ENCODE results near the gene GK2. TPM values are rescaled to one million over a fixed set of nuclear protein-coding genes. Genes with fewer than 3 reads are reported as not detected.

Gene GK2
- total and polyA plus RNA-seq, 4 donors: not detected

- no peak for ATAC-seq (ENCODE audit: insufficient read depth, low FRiP score)
- H3K27me3 ChIP-seq (ENCODE audit: control insufficient read depth in 3 of 3, insufficient read depth in 3 of 3, low read length in 2 of 3): no peaks in the 10 kb centered on the region
- H3K9ac ChIP-seq (ENCODE audit: insufficient read depth in 1 of 2, low read length in 2 of 2): no peak overlapping the region
- H3K9me3 ChIP-seq (ENCODE audit: control insufficient read depth in 4 of 4, insufficient read depth in 3 of 4, low read length in 3 of 4): no peaks in the 10 kb centered on the region
- no peak for DNase-seq
- no peak overlapping the region for H3K4me3 ChIP-seq
- TF ChIP-seq, protein P1, sequence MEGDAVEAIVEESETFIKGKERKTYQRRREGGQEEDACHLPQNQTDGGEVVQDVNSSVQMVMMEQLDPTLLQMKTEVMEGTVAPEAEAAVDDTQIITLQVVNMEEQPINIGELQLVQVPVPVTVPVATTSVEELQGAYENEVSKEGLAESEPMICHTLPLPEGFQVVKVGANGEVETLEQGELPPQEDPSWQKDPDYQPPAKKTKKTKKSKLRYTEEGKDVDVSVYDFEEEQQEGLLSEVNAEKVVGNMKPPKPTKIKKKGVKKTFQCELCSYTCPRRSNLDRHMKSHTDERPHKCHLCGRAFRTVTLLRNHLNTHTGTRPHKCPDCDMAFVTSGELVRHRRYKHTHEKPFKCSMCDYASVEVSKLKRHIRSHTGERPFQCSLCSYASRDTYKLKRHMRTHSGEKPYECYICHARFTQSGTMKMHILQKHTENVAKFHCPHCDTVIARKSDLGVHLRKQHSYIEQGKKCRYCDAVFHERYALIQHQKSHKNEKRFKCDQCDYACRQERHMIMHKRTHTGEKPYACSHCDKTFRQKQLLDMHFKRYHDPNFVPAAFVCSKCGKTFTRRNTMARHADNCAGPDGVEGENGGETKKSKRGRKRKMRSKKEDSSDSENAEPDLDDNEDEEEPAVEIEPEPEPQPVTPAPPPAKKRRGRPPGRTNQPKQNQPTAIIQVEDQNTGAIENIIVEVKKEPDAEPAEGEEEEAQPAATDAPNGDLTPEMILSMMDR (IDR thresholded peaks at IDR 0.05; ENCODE audit: control extremely low read depth, extremely low read depth): no peak
- no peaks in the 10 kb centered on the region for H3K36me3 ChIP-seq (ENCODE audit: control insufficient read depth in 4 of 4, insufficient read depth in 4 of 4, low read length in 4 of 4)
- H3K27ac ChIP-seq (ENCODE audit: low read depth in 1 of 2, low read length in 1 of 2): no peak overlapping the region
- H3K4me1 ChIP-seq (ENCODE audit: control insufficient read depth in 5 of 5, insufficient read depth in 5 of 5, low read length in 5 of 5): no peaks in the 10 kb centered on the region
- 43 to 56% methylated on average over 2 of the region's 2 CpGs for WGBS, 2 donors
These were observed 38.0 kb downstream of the GK2 start for GRCh38 chr4:79370026-79370425.

- DNase-seq (no peak), ATAC-seq (ENCODE audit: insufficient read depth, low FRiP score) (no peak)
- Histone ChIP-seq H3K36me3 (ENCODE audit: control insufficient read depth in 4 of 4, insufficient read depth in 4 of 4, low read length in 4 of 4) (no peaks in the 10 kb centered on the region), H3K9ac (ENCODE audit: insufficient read depth in 1 of 2, low read length in 2 of 2) (no peak overlapping the region), H3K27ac (ENCODE audit: low read depth in 1 of 2, low read length in 1 of 2) (no peak overlapping the region), H3K9me3 (ENCODE audit: control insufficient read depth in 4 of 4, insufficient read depth in 3 of 4, low read length in 3 of 4) (no peaks in the 10 kb centered on the region), H3K27me3 (ENCODE audit: control insufficient read depth in 3 of 3, insufficient read depth in 3 of 3, low read length in 2 of 3) (no peaks in the 10 kb centered on the region), H3K4me3 (no peak overlapping the region), H3K4me1 (ENCODE audit: control insufficient read depth in 5 of 5, insufficient read depth in 5 of 5, low read length in 5 of 5) (no peaks in the 10 kb centered on the region)
- TF ChIP-seq, protein P1 (IDR thresholded peaks at IDR 0.05; ENCODE audit: control extremely low read depth, extremely low read depth): no peak
- WGBS, 2 donors: 93 to 96% methylated on average over 2 of the region's 2 CpGs
These were observed 40.9 kb downstream of the GK2 start for GRCh38 chr4:79367096-79367495.

- ATAC-seq (ENCODE audit: insufficient read depth, low FRiP score) (no peak), DNase-seq (no peak)
- no peaks in the 10 kb centered on the region for H3K9me3 ChIP-seq (ENCODE audit: control insufficient read depth in 4 of 4, insufficient read depth in 3 of 4, low read length in 3 of 4)
- no peak overlapping the region for H3K9ac ChIP-seq (ENCODE audit: insufficient read depth in 1 of 2, low read length in 2 of 2)
- TF ChIP-seq, protein P1 (IDR thresholded peaks at IDR 0.05; ENCODE audit: control extremely low read depth, extremely low read depth): no peak
- no peak overlapping the region for H3K4me3 ChIP-seq
- H3K36me3 ChIP-seq (ENCODE audit: control insufficient read depth in 4 of 4, insufficient read depth in 4 of 4, low read length in 4 of 4): no peaks in the 10 kb centered on the region
- H3K27ac ChIP-seq (ENCODE audit: low read depth in 1 of 2, low read length in 1 of 2): no peak overlapping the region
- no peaks in the 10 kb centered on the region for H3K27me3 ChIP-seq (ENCODE audit: control insufficient read depth in 3 of 3, insufficient read depth in 3 of 3, low read length in 2 of 3)
- H3K4me1 ChIP-seq (ENCODE audit: control insufficient read depth in 5 of 5, insufficient read depth in 5 of 5, low read length in 5 of 5): no peaks in the 10 kb centered on the region
These were observed 41.6 kb downstream of the GK2 start for GRCh38 chr4:79366422-79366821.

DNA sequence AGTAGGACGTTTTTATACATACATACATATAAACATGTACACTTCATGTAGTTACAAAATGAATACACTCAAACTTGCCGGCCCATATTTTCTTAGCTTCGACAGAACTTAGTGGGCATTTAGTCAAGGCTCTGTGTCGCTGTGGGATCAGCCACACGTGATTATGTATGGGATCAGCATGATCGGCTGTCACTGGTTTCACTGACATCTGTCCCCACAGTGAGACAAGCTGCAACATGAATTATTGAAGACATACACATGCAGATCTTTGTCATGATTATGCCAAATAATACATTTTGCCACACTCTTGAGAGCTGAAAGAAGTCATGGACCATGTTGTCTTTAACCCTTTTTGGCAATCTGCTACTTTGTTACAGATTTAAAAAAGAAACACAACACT lies 44.0 kb downstream of the GK2 start:
- no peaks in the 10 kb centered on the region for H3K27me3 ChIP-seq (ENCODE audit: control insufficient read depth in 3 of 3, insufficient read depth in 3 of 3, low read length in 2 of 3)
- peaks cover 0 to 7% (median 0%) of the 10 kb centered on the region in 5 donors for H3K4me1 ChIP-seq (ENCODE audit: control insufficient read depth in 5 of 5, insufficient read depth in 5 of 5, low read length in 5 of 5)
- ATAC-seq (ENCODE audit: insufficient read depth, low FRiP score) (no peak), DNase-seq (no peak)
- H3K9ac ChIP-seq (ENCODE audit: insufficient read depth in 1 of 2, low read length in 2 of 2): no peak overlapping the region
- TF ChIP-seq, protein P1 (IDR thresholded peaks at IDR 0.05; ENCODE audit: control extremely low read depth, extremely low read depth): no peak
- no peaks in the 10 kb centered on the region for H3K9me3 ChIP-seq (ENCODE audit: control insufficient read depth in 4 of 4, insufficient read depth in 3 of 4, low read length in 3 of 4)
- H3K36me3 ChIP-seq (ENCODE audit: control insufficient read depth in 4 of 4, insufficient read depth in 4 of 4, low read length in 4 of 4): no peaks in the 10 kb centered on the region
- H3K27ac ChIP-seq (ENCODE audit: low read depth in 1 of 2, low read length in 1 of 2): no peak overlapping the region
- H3K4me3 ChIP-seq: no peak overlapping the region
- 84 to 92% methylated on average over 6 of the region's 6 CpGs for WGBS, 2 donors

Measured in lung (tissue), 12 donors.